ENCODE results near the gene GYG2. TPM values are rescaled to one million over a fixed set of nuclear protein-coding genes. Genes with fewer than 3 reads are reported as not detected.

GYG2 gene
- total RNA-seq, 4 donors from 2014 or later: 122 to 289 (median 183) TPM

DNA sequence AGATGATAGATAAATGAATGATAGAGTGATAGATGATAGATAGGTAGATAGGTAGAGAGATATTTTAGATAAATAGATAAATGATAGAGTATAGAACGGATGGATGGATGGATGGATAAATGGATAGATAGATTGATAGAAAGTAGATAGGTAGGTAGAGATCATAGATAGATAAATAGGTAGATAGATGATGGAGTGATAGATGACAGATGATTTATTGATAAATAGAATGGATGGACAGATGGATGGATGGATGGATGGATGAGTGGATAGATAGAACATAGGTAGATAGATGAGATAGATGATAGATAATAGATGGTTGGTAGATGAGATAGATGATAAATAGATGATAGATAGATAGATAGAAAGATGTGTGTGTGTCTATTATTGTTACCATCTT, 50.9 kb downstream of the GYG2 start:
- TF ChIP-seq, protein P1, sequence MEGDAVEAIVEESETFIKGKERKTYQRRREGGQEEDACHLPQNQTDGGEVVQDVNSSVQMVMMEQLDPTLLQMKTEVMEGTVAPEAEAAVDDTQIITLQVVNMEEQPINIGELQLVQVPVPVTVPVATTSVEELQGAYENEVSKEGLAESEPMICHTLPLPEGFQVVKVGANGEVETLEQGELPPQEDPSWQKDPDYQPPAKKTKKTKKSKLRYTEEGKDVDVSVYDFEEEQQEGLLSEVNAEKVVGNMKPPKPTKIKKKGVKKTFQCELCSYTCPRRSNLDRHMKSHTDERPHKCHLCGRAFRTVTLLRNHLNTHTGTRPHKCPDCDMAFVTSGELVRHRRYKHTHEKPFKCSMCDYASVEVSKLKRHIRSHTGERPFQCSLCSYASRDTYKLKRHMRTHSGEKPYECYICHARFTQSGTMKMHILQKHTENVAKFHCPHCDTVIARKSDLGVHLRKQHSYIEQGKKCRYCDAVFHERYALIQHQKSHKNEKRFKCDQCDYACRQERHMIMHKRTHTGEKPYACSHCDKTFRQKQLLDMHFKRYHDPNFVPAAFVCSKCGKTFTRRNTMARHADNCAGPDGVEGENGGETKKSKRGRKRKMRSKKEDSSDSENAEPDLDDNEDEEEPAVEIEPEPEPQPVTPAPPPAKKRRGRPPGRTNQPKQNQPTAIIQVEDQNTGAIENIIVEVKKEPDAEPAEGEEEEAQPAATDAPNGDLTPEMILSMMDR (IDR thresholded peaks at IDR 0.05; ENCODE audit: low read depth): no peak

- TF ChIP-seq, protein P1 (IDR thresholded peaks at IDR 0.05; ENCODE audit: low read depth): no peak
Observed at GRCh38 chrX:2883770-2884169, 55.0 kb downstream of the GYG2 start.

- TF ChIP-seq, protein P1 (IDR thresholded peaks at IDR 0.05; ENCODE audit: low read depth): no peak
Observed at GRCh38 chrX:2888309-2888708, 59.6 kb downstream of the GYG2 start.

- TF ChIP-seq, protein P1 (IDR thresholded peaks at IDR 0.05; ENCODE audit: low read depth): no peak
Observed at GRCh38 chrX:2889045-2889605, 60.4 kb downstream of the GYG2 start.

GRCh38 chrX:2892816-2893215, 64.1 kb downstream of the GYG2 start:
- TF ChIP-seq, protein P1 (IDR thresholded peaks at IDR 0.05; ENCODE audit: low read depth): no peak

DNA sequence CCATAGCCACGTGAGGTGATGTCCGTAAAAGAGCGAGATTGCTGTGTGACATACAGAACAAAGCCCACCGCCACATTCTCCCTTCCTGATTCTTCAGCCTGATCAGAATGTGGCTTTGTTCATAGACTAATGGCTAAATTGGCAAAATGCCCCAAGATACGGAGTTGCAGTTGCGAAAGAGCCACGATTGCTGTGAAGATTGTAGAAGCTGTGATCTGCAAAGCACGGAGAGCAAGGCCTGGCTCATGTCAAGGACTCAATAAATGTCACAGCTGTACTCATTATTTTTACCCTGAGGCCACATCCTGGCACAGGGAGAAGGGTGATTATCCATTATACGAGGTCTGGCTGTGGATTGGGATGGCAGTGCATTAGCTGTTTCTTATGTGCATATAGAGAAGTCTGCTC, 66.2 kb downstream of the GYG2 start:
- TF ChIP-seq, protein P1 (IDR thresholded peaks at IDR 0.05; ENCODE audit: low read depth): no peak

GRCh38 chrX:2897311-2897689, 68.6 kb downstream of the GYG2 start:
- TF ChIP-seq, protein P1 (IDR thresholded peaks at IDR 0.05; ENCODE audit: low read depth): no peak

Data from subcutaneous adipose tissue (tissue), 4 donors.